CD14-positive monocyte (primary cell): ENCODE results near the gene STRIP2. TPM values are rescaled to one million over a fixed set of nuclear protein-coding genes. Genes with fewer than 3 reads are reported as not detected.

ENCODE experiments used
- DNase-seq, 3 donors: peaks; one replicate each; pipeline ENCODE4 v3.0.0-alpha.2; 2011 to 2022
- H2AFZ ChIP-seq: 2 replicates; pipeline ENCODE4 v1.6.0; 2012; ENCODE audit warnings: mild to moderate bottlenecking, low read depth, low read length, inconsistent platforms; ENCODE audit not compliant: insufficient read depth, poor library complexity, severe bottlenecking
- H3K27ac ChIP-seq, 2 donors: 1 replicate in 1 of 2; 2 replicates in 1 of 2; pipeline ENCODE4 v1.5.1; 2012 to 2013; ENCODE audit warnings: low read length in 2 of 2, control low read depth in 1 of 2, inconsistent platforms in 1 of 2, low read depth in 1 of 2, mild to moderate bottlenecking in 1 of 2
- H3K27me3 ChIP-seq, 2 donors: one replicate each; pipeline versions ENCODE4 v1.6.0 to v1.6.1; 2011 to 2013; ENCODE audit warnings: low read length in 2 of 2; ENCODE audit not compliant: control insufficient read depth in 2 of 2, insufficient read depth in 2 of 2
- H3K36me3 ChIP-seq, 2 donors: replicated peaks in 1 of 2; 1 replicate in 1 of 2; 2 replicates in 1 of 2; pipeline versions ENCODE4 v1.5.1 to v1.6.1; 2012 to 2013; ENCODE audit warnings: low read length in 2 of 2, control low read depth in 1 of 2, inconsistent platforms in 1 of 2, mild to moderate bottlenecking in 1 of 2; ENCODE audit not compliant: insufficient read depth in 2 of 2, control insufficient read depth in 1 of 2
- H3K4me1 ChIP-seq, 2 donors: 1 replicate in 1 of 2; 2 replicates in 1 of 2; pipeline versions ENCODE4 v1.5.1 to v1.6.1; 2012 to 2013; ENCODE audit warnings: low read length in 2 of 2, control low read depth in 1 of 2, inconsistent platforms in 1 of 2, mild to moderate bottlenecking in 1 of 2, moderate library complexity in 1 of 2; ENCODE audit not compliant: insufficient read depth in 2 of 2, control insufficient read depth in 1 of 2
- H3K4me2 ChIP-seq: replicated peaks from 2 replicates; pipeline ENCODE3; 2012; ENCODE audit warnings: low read length, moderate library complexity, mild to moderate bottlenecking; ENCODE audit not compliant: poor library complexity, severe bottlenecking; ENCODE audit errors: extremely low read depth
- H3K4me3 ChIP-seq, 3 experiments: fragments of 200-600 bp in 1 of 3; sonication (generic) in 1 of 3; replicated peaks in 1 of 3; 1 replicate in 2 of 3; 2 replicates in 1 of 3; pipeline ENCODE4 v1.5.1; 2011 to 2013; ENCODE audit warnings: low read length in 3 of 3, mild to moderate bottlenecking in 3 of 3, control low read depth in 2 of 3, low read depth in 2 of 3, inconsistent platforms in 1 of 3, moderate library complexity in 1 of 3
- H3K79me2 ChIP-seq: 2 replicates; pipeline ENCODE4 v1.6.0; 2012; ENCODE audit warnings: mild to moderate bottlenecking, control low read depth, inconsistent platforms, low read length, moderate library complexity; ENCODE audit not compliant: insufficient read depth
- H3K9ac ChIP-seq: 2 replicates; pipeline ENCODE4 v1.6.0; 2017; ENCODE audit warnings: low read length, mild to moderate bottlenecking; ENCODE audit not compliant: insufficient read depth, poor library complexity, severe bottlenecking
- H3K9me3 ChIP-seq, 2 donors: replicated peaks in 1 of 2; 1 replicate in 1 of 2; 2 replicates in 1 of 2; pipeline versions ENCODE4 v1.5.1 to v1.6.1; 2012 to 2013; ENCODE audit warnings: low read length in 2 of 2, control low read depth in 1 of 2; ENCODE audit not compliant: control insufficient read depth in 1 of 2, insufficient read depth in 1 of 2
- H4K20me1 ChIP-seq: 2 replicates; pipeline ENCODE4 v1.6.0; 2012; ENCODE audit warnings: mild to moderate bottlenecking, low read length, control low read depth, moderate library complexity; ENCODE audit not compliant: insufficient read depth
- H3K27ac Mint-ChIP-seq, 7 donors: one replicate each; pipeline ENCODE4 v1.8.0; 2020; ENCODE audit warnings: mild to moderate bottlenecking in 7 of 7, mixed read lengths in 7 of 7, moderate library complexity in 6 of 7, inconsistent platforms in 2 of 7
- H3K27me3 Mint-ChIP-seq, 3 donors: one replicate each; pipeline ENCODE4 v1.8.0; 2021 to 2022; ENCODE audit warnings: low read depth in 3 of 3, mild to moderate bottlenecking in 3 of 3, mixed read lengths in 3 of 3, moderate library complexity in 3 of 3, inconsistent platforms in 1 of 3
- H3K36me3 Mint-ChIP-seq, 2 donors: one replicate each; pipeline ENCODE4 v1.8.0; 2020; ENCODE audit warnings: mixed read lengths in 2 of 2, inconsistent platforms in 1 of 2, mild to moderate bottlenecking in 1 of 2
- H3K4me1 Mint-ChIP-seq: one replicate; pipeline ENCODE4 v1.8.0; 2020; ENCODE audit warnings: mild to moderate bottlenecking, mixed read lengths
- H3K4me3 Mint-ChIP-seq, 2 donors: one replicate each; pipeline ENCODE4 v1.8.0; 2020; ENCODE audit warnings: mild to moderate bottlenecking in 2 of 2, mixed read lengths in 2 of 2, moderate library complexity in 1 of 2
- H3K9me3 Mint-ChIP-seq, 7 donors: one replicate each; pipeline ENCODE4 v1.8.0; 2020 to 2022; ENCODE audit warnings: mixed read lengths in 7 of 7, mild to moderate bottlenecking in 6 of 7, moderate library complexity in 6 of 7, inconsistent platforms in 2 of 7
- WGBS: methylation state at CpG from one replicate; pipeline ENCODE4 v1.1.5; 2013; ENCODE audit warnings: missing lambda C conversion rate; ENCODE audit not compliant: insufficient coverage; 5-methylcytosine and 5-hydroxymethylcytosine counted together
- intact Hi-C, 2 donors: fragments of 100-400 bp; cut with micrococcal nuclease; formaldehyde crosslinking; loops; one replicate each; pipeline versions ENCODE4 v1.15.0 to v1.15.1; 2023
- polyA plus RNA-seq, 3 donors: library from polyadenylated mRNA; depleted of rRNA in 1 of 3; unstranded in 2 of 3; stranded (reverse) in 1 of 3; fragments of 300-500 nt in 2 of 3; fragments of >200 nt in 1 of 3; fragmentation: Illumina TruSeq in 2 of 3; gene quantifications; 1 replicate in 2 of 3; 2 replicates in 1 of 3; pipeline ENCODE4 v1.2.3, GENCODE V29; 2012 to 2021
- TF ChIP-seq, protein P1 (sequence below): fragments of 200-600 bp; IDR thresholded peaks from one replicate; pipeline ENCODE4 v1.8.0; 2022; ENCODE audit warnings: antibody characterized with exemption, mild to moderate bottlenecking

STRIP2 gene
- polyA plus RNA-seq, 3 donors: 0.11 to 0.12 TPM; not detected in 1

DNA sequence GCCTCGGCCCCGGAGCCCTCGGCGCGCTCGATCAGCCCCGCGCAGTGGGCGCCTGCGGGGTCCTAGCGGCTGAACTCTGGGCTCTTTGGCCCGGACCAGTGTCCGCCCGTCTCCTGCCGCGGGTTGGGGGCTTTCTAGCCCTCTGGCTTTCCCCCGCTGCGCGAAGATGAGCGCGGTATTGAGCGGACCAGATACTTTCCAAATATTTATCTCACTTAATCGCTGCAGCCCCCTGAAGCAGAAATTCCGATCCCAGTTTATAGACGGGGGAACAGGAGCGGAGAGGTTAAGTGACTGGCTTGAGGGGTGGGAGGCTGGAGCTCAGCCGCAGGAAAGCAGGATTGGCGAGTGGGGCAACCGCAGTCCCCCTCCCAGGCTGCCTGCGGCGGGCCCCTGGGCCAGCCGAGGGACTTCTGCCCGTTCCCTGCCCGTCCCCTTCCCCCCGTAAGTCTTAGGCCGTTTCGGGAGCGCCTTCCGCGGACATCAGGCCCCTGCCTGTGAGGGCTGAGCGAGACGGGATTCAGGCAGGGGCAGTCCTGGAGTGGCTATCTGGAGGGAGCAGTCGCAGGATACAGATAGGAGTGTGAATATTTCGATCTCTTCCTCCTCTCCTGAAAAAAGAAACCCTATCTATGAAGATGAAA, 565 bp downstream of the STRIP2 start:
- H3K4me3 Mint-ChIP-seq: peak overlapping the region; percentile 90 to 98
- TF ChIP-seq, protein P1, sequence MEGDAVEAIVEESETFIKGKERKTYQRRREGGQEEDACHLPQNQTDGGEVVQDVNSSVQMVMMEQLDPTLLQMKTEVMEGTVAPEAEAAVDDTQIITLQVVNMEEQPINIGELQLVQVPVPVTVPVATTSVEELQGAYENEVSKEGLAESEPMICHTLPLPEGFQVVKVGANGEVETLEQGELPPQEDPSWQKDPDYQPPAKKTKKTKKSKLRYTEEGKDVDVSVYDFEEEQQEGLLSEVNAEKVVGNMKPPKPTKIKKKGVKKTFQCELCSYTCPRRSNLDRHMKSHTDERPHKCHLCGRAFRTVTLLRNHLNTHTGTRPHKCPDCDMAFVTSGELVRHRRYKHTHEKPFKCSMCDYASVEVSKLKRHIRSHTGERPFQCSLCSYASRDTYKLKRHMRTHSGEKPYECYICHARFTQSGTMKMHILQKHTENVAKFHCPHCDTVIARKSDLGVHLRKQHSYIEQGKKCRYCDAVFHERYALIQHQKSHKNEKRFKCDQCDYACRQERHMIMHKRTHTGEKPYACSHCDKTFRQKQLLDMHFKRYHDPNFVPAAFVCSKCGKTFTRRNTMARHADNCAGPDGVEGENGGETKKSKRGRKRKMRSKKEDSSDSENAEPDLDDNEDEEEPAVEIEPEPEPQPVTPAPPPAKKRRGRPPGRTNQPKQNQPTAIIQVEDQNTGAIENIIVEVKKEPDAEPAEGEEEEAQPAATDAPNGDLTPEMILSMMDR: no peak
- Histone ChIP-seq H3K79me2 (no peaks in the 10 kb centered on the region), H3K4me1 (peaks cover 17 to 20% of the 10 kb centered on the region in 2 donors), H3K4me3 (peak overlapping the region; percentile 59 to 83 (median 71)), H3K27me3 (peaks cover 32 to 44% of the 10 kb centered on the region in 2 donors), H4K20me1 (no peaks in the 10 kb centered on the region), H3K27ac (no peak overlapping the region), H3K9ac (peak overlapping the region; percentile 59), H2AFZ (peak overlapping the region; percentile 99), H3K9me3 (peaks cover 0 to 4% of the 10 kb centered on the region in 2 donors), H3K36me3 (no peaks in the 10 kb centered on the region), H3K4me2 (peak overlapping the region; percentile 87)
- peaks cover 39 to 48% (median 44%) of the 10 kb centered on the region in 3 donors for H3K27me3 Mint-ChIP-seq
- no peaks in the 10 kb centered on the region for H3K9me3 Mint-ChIP-seq
- H3K36me3 Mint-ChIP-seq: peaks cover 4 to 5% of the 10 kb centered on the region in 2 donors
- peaks cover 29% of the 10 kb centered on the region for H3K4me1 Mint-ChIP-seq
- H3K27ac Mint-ChIP-seq: peak overlapping the region in 1 of 7 donors; percentile 30
- DNase-seq: peak in 1 of 3 donors; percentile 3
- under 1% methylated on average over 27 of the region's 44 CpGs for WGBS
- intact Hi-C loops: loop anchor here in 1 of 2 donors (5.0 kb wide), 1 partner anchor 52 kb away; no protein-coding TSS in a partner anchor

DNA sequence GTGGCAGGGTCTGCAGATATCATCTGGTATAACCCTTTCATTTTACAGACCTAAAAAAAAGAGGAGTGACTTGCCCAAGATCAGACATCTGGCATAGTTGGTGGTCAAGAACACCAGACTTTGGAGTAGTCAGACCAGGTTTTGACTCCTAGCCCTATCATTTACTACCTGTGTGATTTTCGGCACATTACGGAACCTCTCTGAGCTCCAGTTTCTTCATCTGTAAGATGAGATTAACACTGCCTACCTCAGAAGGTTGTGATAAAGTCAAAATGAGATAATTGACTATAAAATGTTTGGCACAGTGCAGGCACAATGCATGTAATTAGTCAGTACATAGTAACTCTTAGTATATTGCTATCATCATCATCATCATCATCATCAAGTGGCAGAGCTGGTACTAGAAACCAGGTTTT, 1.2 kb downstream of the STRIP2 start:
- Histone ChIP-seq H3K27ac (no peak overlapping the region), H3K9me3 (peaks cover 0 to 4% of the 10 kb centered on the region in 2 donors), H3K4me2 (peak overlapping the region; percentile 87), H2AFZ (no peak overlapping the region), H3K4me3 (peak overlapping the region in 1 of 3 experiments; percentile 83), H3K4me1 (peaks cover 17 to 20% of the 10 kb centered on the region in 2 donors), H3K9ac (no peak overlapping the region), H3K27me3 (peaks cover 32 to 44% of the 10 kb centered on the region in 2 donors), H3K36me3 (no peaks in the 10 kb centered on the region), H3K79me2 (no peaks in the 10 kb centered on the region), H4K20me1 (no peaks in the 10 kb centered on the region)
- Mint-ChIP-seq H3K4me3 (peak overlapping the region; percentile 90 to 98), H3K36me3 (peaks cover 4 to 5% of the 10 kb centered on the region in 2 donors), H3K4me1 (peaks cover 29% of the 10 kb centered on the region), H3K27me3 (peaks cover 41 to 51% (median 45%) of the 10 kb centered on the region in 3 donors), H3K9me3 (no peaks in the 10 kb centered on the region), H3K27ac (peak overlapping the region in 2 of 7 donors; percentile 30 to 33)
- TF ChIP-seq, protein P1: no peak
- intact Hi-C loops: no loop called here
- WGBS: no CpG with 5 or more reads among the region's 2 CpGs
- no peak for DNase-seq
